Keratinocyte (primary cell): ENCODE measurements around the gene AKIRIN1. TPM values are rescaled to one million over a fixed set of nuclear protein-coding genes. Genes with fewer than 3 reads are reported as not detected.
"Not testable (repeated sequence)": the region's sequence is repeated elsewhere in the genome, so short reads cannot be mapped to it uniquely, and the experiment has no call there.

Source experiments
- DNase-seq: peaks from one replicate; pipeline ENCODE4 v3.0.0-alpha.2; 2011; ENCODE audit warnings: low read depth, missing footprints, low spot score
- FAIRE-seq: peaks from 2 replicates; lab custom pipeline; 2011; peaks lifted over from hg19 to GRCh38; lab: Jason Lieb, UNC
- H2AFZ ChIP-seq: 2 replicates; pipeline ENCODE4 v1.6.0; 2012; ENCODE audit warnings: low read length, control low read depth, inconsistent platforms; ENCODE audit not compliant: control insufficient read depth
- H3K27ac ChIP-seq: 2 replicates; pipeline ENCODE4 v1.5.1; 2011; ENCODE audit warnings: low read length; ENCODE audit not compliant: control insufficient read depth, insufficient read depth
- H3K27me3 ChIP-seq: 3 replicates; pipeline ENCODE4 v1.6.0; 2011; ENCODE audit warnings: low read length; ENCODE audit not compliant: control insufficient read depth, insufficient read depth; ENCODE audit errors: extremely low read depth
- H3K36me3 ChIP-seq, 2 experiments: 2 replicates in 1 of 2; 3 replicates in 1 of 2; pipeline ENCODE4 v1.5.1; 2011; ENCODE audit warnings: low read length in 2 of 2, mild to moderate bottlenecking in 1 of 2; ENCODE audit not compliant: control insufficient read depth in 2 of 2, insufficient read depth in 2 of 2; ENCODE audit errors: extremely low read depth in 1 of 2
- H3K4me1 ChIP-seq: 3 replicates; pipeline ENCODE4 v1.5.1; 2011; ENCODE audit warnings: low read length; ENCODE audit not compliant: control insufficient read depth, insufficient read depth; ENCODE audit errors: extremely low read depth
- H3K4me2 ChIP-seq: 3 replicates; pipeline ENCODE4 v1.6.0; 2011; ENCODE audit warnings: low read depth, low read length; ENCODE audit not compliant: control insufficient read depth, insufficient read depth; ENCODE audit errors: extremely low read depth
- H3K4me3 ChIP-seq, 3 experiments: fragments of 200-600 bp in 1 of 3; sonication (generic) in 1 of 3; 2 replicates in 2 of 3; 3 replicates in 1 of 3; pipeline ENCODE4 v1.5.1; 2011 to 2016; ENCODE audit warnings: low read length in 3 of 3, mild to moderate bottlenecking in 3 of 3, control low read depth in 2 of 3, inconsistent platforms in 1 of 3, low read depth in 1 of 3, mixed read lengths in 1 of 3, mixed run types in 1 of 3, moderate library complexity in 1 of 3; ENCODE audit not compliant: control insufficient read depth in 2 of 3, insufficient read depth in 2 of 3; ENCODE audit errors: extremely low read depth in 1 of 3
- H3K79me2 ChIP-seq: 2 replicates; pipeline ENCODE4 v1.6.0; 2012; ENCODE audit warnings: low read length; ENCODE audit not compliant: control insufficient read depth, insufficient read depth
- H3K9ac ChIP-seq: 3 replicates; pipeline ENCODE4 v1.6.0; 2011; ENCODE audit warnings: low read length; ENCODE audit not compliant: control insufficient read depth, insufficient read depth; ENCODE audit errors: extremely low read depth
- H3K9me1 ChIP-seq: 3 replicates; pipeline ENCODE4 v1.6.0; 2011; ENCODE audit warnings: low read length; ENCODE audit not compliant: control insufficient read depth, insufficient read depth; ENCODE audit errors: extremely low read depth
- H3K9me3 ChIP-seq: 2 replicates; pipeline ENCODE4 v1.5.1; 2012; ENCODE audit warnings: low read depth, low read length; ENCODE audit not compliant: control insufficient read depth
- H4K20me1 ChIP-seq: 3 replicates; pipeline ENCODE4 v1.6.0; 2011; ENCODE audit warnings: low read length; ENCODE audit not compliant: control insufficient read depth, insufficient read depth; ENCODE audit errors: extremely low read depth
- EZH2 ChIP-seq: IDR thresholded peaks from one replicate; pipeline ENCODE4 v1.6.1; 2012; ENCODE audit warnings: inconsistent platforms, mild to moderate bottlenecking, low read length, moderate library complexity
- dilution Hi-C: fragments of 300-500 bp; cut with MboI; formaldehyde crosslinking; loops from one replicate; pipeline ENCODE4 v1.7.0; 2020; ENCODE audit warnings: low sequenced_read_pairs; ENCODE audit not compliant: extremely low pct_ligation_motif_present
- polyA plus RNA-seq, 5 experiments: library from polyadenylated mRNA; depleted of rRNA in 3 of 5; stranded (reverse) in 3 of 5; stranded (forward) in 1 of 5; unstranded in 1 of 5; fragments of >200 nt; gene quantifications; 1 replicate in 1 of 5; 2 replicates in 3 of 5; 3 replicates in 1 of 5; pipeline versions ENCODE4 v1.2.1 to v1.2.3, GENCODE V29; 2011 to 2012; ENCODE audit warnings: missing spikeins in 2 of 5, low read depth in 1 of 5, low replicate concordance in 1 of 5
- TF ChIP-seq, protein P1 (sequence below), 3 experiments: IDR thresholded peaks in 1 of 3; conservative IDR thresholded peaks in 1 of 3; optimal IDR thresholded peaks in 1 of 3; 2 replicates in 2 of 3; 3 replicates in 1 of 3; pipeline versions ENCODE3 to v1.5.1; 2011; ENCODE audit warnings: low read length in 3 of 3, mild to moderate bottlenecking in 3 of 3, moderate library complexity in 2 of 3, control low read depth in 1 of 3, inconsistent platforms in 1 of 3; ENCODE audit not compliant: insufficient read depth in 2 of 3; ENCODE audit errors: extremely low read depth in 1 of 3

Gene AKIRIN1
- polyA plus RNA-seq, 1 donor (not counting 4 experiments of a cell fraction or from before 2014, with no cell fraction given), result 111 TPM

DNA sequence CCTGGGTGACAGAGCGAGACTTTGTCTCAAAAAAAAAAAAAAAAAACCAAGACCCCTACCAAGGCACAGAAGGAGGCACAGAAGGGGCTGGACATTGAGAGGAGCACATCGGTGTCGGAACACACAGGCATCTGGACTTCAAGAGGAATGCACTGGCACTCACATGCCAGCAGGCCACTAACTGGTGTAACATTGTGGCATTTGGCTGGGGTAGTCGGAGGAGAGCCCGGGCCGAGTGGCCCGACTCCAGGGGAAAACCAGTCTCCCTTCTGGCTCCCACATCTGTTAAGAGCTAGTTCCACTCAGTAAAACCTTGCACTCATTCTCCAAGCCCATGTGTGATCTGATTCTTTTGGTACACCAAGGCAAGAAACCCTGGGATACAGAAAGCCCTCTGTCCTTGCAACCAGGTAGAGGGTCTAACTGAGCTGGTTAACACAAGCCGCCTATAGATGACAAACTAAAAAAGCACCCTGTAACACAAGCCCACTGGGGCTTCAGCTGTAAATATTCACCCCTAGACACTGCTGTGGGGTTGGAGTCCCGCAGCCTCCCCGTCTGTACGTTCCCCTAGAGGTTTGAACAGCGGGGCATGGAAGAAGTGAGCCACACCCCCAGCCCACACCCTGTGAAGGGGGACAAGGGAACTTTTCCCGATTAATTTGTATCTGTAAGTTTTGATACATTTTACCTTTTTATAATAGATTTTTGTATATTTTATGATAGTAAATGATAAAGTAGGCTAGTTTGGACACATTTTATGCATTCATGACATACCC is 17.2 kb upstream of the AKIRIN1 start:
- dilution Hi-C loops, result no loop called here
- H3K4me2 ChIP-seq, result no peak overlapping the region
- H3K9me3 ChIP-seq, result no peaks in the 10 kb centered on the region
- no peak overlapping the region for H2AFZ ChIP-seq
- H3K27me3 ChIP-seq, result no peaks in the 10 kb centered on the region
- H3K79me2 ChIP-seq, result no peaks in the 10 kb centered on the region
- H3K9me1 ChIP-seq, result no peaks in the 10 kb centered on the region
- H3K9ac ChIP-seq, result no peak overlapping the region
- H3K4me1 ChIP-seq, result no peaks in the 10 kb centered on the region
- TF ChIP-seq, protein P1, sequence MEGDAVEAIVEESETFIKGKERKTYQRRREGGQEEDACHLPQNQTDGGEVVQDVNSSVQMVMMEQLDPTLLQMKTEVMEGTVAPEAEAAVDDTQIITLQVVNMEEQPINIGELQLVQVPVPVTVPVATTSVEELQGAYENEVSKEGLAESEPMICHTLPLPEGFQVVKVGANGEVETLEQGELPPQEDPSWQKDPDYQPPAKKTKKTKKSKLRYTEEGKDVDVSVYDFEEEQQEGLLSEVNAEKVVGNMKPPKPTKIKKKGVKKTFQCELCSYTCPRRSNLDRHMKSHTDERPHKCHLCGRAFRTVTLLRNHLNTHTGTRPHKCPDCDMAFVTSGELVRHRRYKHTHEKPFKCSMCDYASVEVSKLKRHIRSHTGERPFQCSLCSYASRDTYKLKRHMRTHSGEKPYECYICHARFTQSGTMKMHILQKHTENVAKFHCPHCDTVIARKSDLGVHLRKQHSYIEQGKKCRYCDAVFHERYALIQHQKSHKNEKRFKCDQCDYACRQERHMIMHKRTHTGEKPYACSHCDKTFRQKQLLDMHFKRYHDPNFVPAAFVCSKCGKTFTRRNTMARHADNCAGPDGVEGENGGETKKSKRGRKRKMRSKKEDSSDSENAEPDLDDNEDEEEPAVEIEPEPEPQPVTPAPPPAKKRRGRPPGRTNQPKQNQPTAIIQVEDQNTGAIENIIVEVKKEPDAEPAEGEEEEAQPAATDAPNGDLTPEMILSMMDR (optimal IDR thresholded peaks at IDR 0.05 in 1 of 3, IDR thresholded peaks at IDR 0.05 in 1 of 3, conservative IDR thresholded peaks at IDR 0.05 in 1 of 3; ENCODE audit: extremely low read depth in 1 of 3, insufficient read depth in 2 of 3, low read length in 3 of 3), result no peak
- no peak for TF ChIP-seq EZH2
- DNase-seq, result no peak
- no peak for FAIRE-seq
- H3K36me3 ChIP-seq, result no peaks in the 10 kb centered on the region
- no peaks in the 10 kb centered on the region for H4K20me1 ChIP-seq
- no peak overlapping the region for H3K27ac ChIP-seq
- H3K4me3 ChIP-seq, result no peak overlapping the region

DNA sequence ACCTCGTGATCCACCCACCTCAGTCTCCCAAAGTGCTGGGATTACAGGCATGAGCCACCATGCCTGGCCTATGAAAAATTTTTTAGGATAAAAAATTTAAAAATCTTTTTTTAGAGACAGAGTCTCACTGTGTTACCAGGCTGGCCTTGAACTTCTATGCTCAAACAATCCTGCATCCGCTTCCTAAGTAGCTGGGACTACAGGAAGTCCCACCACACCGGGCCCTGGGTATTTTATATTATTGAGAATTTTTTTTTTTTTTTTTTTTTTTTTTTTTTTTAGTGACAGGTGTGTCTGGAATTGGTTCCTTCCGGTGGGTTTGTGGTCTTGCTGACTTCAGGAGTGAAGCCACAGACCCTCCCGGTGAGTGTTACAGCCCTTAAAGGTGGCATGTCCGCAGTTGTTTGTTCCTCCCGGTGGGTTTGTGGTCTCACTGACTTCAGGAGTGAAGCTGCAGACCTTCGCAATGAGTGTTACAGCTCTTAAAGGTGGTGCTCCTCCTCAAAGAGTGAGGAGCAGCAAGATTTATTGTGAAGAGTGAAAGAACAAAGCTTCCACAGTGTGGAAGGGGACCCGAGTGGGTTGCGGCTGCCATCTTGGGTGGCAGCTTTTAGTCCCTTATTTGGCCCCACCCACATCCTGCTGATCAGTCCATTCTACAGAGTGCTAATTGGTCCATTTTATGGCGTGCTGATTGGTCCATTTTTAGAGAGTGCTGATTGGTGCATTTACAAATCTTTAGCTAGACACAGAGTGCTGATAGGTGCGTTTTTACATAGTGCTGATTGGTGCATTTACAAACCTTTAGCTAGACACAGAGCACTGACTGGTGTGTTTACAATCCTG is 13.5 kb upstream of the AKIRIN1 start:
- H2AFZ ChIP-seq, H3K9me3 ChIP-seq, H3K79me2 ChIP-seq, H3K4me3 ChIP-seq, H3K9ac ChIP-seq, H3K27ac ChIP-seq, H3K27me3 ChIP-seq, H4K20me1 ChIP-seq, H3K4me2 ChIP-seq, H3K4me1 ChIP-seq, FAIRE-seq, DNase-seq, H3K36me3 ChIP-seq, H3K9me1 ChIP-seq, dilution Hi-C loops: not testable (repeated sequence)

DNA sequence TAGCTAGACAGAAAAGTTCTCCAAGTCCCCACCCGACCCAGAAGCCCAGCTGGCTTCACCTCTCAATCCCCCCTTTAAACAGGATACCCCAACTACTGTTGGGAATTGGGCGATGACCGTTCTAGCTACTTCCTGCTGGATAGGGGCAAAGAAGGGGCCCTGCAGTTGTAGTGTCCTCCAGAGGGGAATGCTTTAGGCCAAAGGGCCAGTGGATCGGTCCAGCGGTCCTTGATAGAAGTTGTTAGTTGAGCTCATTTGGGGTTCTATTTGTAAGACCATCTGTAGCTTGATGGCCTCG is 12.9 kb upstream of the AKIRIN1 start:
- H4K20me1 ChIP-seq, H3K9ac ChIP-seq, H3K4me2 ChIP-seq, H3K9me3 ChIP-seq, H3K9me1 ChIP-seq, H2AFZ ChIP-seq, H3K36me3 ChIP-seq, DNase-seq, dilution Hi-C loops, H3K4me1 ChIP-seq, H3K79me2 ChIP-seq, FAIRE-seq, H3K4me3 ChIP-seq, H3K27ac ChIP-seq, H3K27me3 ChIP-seq: not testable (repeated sequence)

DNA sequence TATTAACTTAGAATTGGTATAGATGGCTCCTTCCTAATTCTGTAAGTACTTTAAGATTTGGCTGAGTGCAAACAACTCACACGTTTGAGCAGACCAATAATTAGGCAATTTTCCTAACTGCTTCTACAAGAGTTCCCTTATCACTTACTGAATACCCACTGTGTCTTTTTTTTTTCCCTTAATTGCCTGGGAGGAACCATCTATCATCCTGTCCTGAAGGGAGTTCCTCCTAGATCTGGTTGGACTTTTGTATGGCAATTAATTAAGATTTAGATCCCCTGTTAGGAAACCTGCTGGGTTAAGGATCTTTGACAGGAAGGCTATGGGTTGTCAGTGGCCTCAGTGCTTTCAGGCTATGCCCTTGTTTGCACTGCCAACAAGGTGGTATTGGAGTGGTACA is 11.7 kb upstream of the AKIRIN1 start:
- H3K27ac ChIP-seq, H2AFZ ChIP-seq, FAIRE-seq, H3K9me3 ChIP-seq, H3K4me2 ChIP-seq, dilution Hi-C loops, H3K9me1 ChIP-seq, DNase-seq, H3K9ac ChIP-seq, H3K27me3 ChIP-seq, H3K79me2 ChIP-seq, H3K4me1 ChIP-seq, H4K20me1 ChIP-seq, H3K36me3 ChIP-seq, H3K4me3 ChIP-seq: not testable (repeated sequence)
